Measurements from ENCODE around the gene COX15.

DNA sequence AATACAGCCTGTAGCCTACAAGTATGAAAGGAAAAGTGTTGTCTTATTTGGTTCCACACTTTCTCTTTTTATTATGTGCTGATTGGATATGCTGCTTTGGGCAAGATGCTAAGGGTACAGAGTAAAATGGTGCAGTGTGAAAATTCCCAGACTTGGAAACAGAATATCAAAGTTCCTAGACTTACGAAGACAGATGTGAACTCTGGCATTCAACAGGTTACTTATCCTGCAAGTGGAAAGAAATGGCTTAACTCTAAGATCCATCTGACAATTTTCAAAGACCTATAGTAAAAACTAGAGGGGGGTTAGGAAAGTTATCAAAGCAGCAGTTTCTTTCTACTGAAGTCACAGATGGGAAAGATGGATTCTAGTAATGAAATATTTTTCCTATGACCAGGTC is 24.2 kb upstream of the COX15 start:
- TF ChIP-seq CTCF (conservative IDR thresholded peaks at IDR 0.05; ENCODE audit: low read length) (no peak), EZH2phosphoT487 (IDR thresholded peaks at IDR 0.05; ENCODE audit: borderline replicate concordance, low read depth, low read length) (no peak)

Data from OCI-LY7 (cell line).